HepG2 (cell line): ENCODE results near the gene MVB12A. TPM values are rescaled to one million over a fixed set of nuclear protein-coding genes. Genes with fewer than 3 reads are reported as not detected.

ENCODE experiments used
- CAMTA2 ChIP-seq: sonication (generic); formaldehyde crosslinking; IDR thresholded peaks from 2 replicates; pipeline ENCODE4 v1.4.0; 2020; ENCODE audit warnings: mild to moderate bottlenecking, missing genetic modification reagents, borderline replicate concordance
- CBX5 ChIP-seq: sonication (generic); formaldehyde crosslinking; IDR thresholded peaks from 2 replicates; pipeline ENCODE4 v1.4.0; 2020; ENCODE audit warnings: missing genetic modification reagents, borderline replicate concordance
- ESRRA ChIP-seq: sonication (generic); formaldehyde crosslinking; IDR thresholded peaks from 2 replicates; pipeline ENCODE4 v1.5.1; 2020; ENCODE audit warnings: mild to moderate bottlenecking, low read depth, missing genetic modification reagents
- GATA4 ChIP-seq: sonication (generic); IDR thresholded peaks from 2 replicates; pipeline ENCODE4 v1.6.1; 2016; ENCODE audit warnings: antibody characterized with exemption, low read depth, borderline replicate concordance
- KMT2A ChIP-seq: sonication (generic); formaldehyde crosslinking; IDR thresholded peaks from 2 replicates; pipeline ENCODE4 v1.4.0; 2020; ENCODE audit warnings: missing genetic modification reagents
- NR2F2 ChIP-seq: IDR thresholded peaks from 2 replicates; pipeline ENCODE4 v1.6.1; 2012; ENCODE audit warnings: low read depth, inconsistent platforms, borderline replicate concordance
- SOX6 ChIP-seq, 2 experiments: fragments of 450-650 bp in 1 of 2; sonication (generic) in 1 of 2; formaldehyde crosslinking in 1 of 2; IDR thresholded peaks; 2 replicates each; pipeline versions ENCODE4 v1.4.0 to v1.6.1; 2017 to 2020; ENCODE audit warnings: antibody characterized with exemption in 1 of 2, mild to moderate bottlenecking in 1 of 2, missing genetic modification reagents in 1 of 2
- ZNF446 ChIP-seq: sonication (generic); formaldehyde crosslinking; IDR thresholded peaks from 2 replicates; pipeline ENCODE4 v1.5.0; 2020; ENCODE audit warnings: mild to moderate bottlenecking, missing genetic modification reagents
- ZNF501 ChIP-seq: sonication (generic); formaldehyde crosslinking; IDR thresholded peaks from 2 replicates; pipeline ENCODE4 v1.5.1; 2020; ENCODE audit warnings: mild to moderate bottlenecking, moderate library complexity, missing genetic modification reagents
- ZNF629 ChIP-seq: sonication (generic); formaldehyde crosslinking; conservative IDR thresholded peaks from 2 replicates; pipeline ENCODE4 v1.5.0; 2020; ENCODE audit warnings: missing genetic modification reagents
- ZSCAN25 ChIP-seq: sonication (generic); formaldehyde crosslinking; IDR thresholded peaks from 2 replicates; pipeline ENCODE4 v1.8.0; 2022; ENCODE audit warnings: mild to moderate bottlenecking, missing genetic modification reagents
- polyA plus RNA-seq, 8 experiments: library from polyadenylated mRNA; depleted of rRNA in 3 of 8; stranded (reverse) in 7 of 8; unstranded in 1 of 8; fragments of >200 nt; fragmentation: Illumina TruSeq in 4 of 8; extraction: Trizol in 4 of 8; gene quantifications; 2 replicates each; pipeline versions ENCODE4 v1.2.1 to v1.2.3, GENCODE V29; 2011 to 2016; ENCODE audit warnings: low read depth in 4 of 8, missing spikeins in 1 of 8, mixed read lengths in 1 of 8; ENCODE audit not compliant: insufficient read depth in 1 of 8
- total RNA-seq, 5 experiments: library from RNA; depleted of rRNA; stranded (reverse); fragments of >200 nt; fragmentation: Illumina TruSeq; extraction: Trizol; gene quantifications; 2 replicates each; pipeline ENCODE4 v1.2.3, GENCODE V29; 2016; ENCODE audit warnings: low read depth in 1 of 5
- TF ChIP-seq, protein P1 (sequence below): sonication (generic); formaldehyde crosslinking; IDR thresholded peaks from 2 replicates; pipeline ENCODE4 v1.5.0; 2020; ENCODE audit warnings: mild to moderate bottlenecking, missing genetic modification reagents, moderate library complexity
- TF ChIP-seq, protein P2 (sequence below): sonication (generic); formaldehyde crosslinking; IDR thresholded peaks from 2 replicates; pipeline ENCODE4 v1.5.0; 2020; ENCODE audit warnings: mild to moderate bottlenecking, missing genetic modification reagents
- TF ChIP-seq, protein P3 (sequence below): sonication (generic); formaldehyde crosslinking; IDR thresholded peaks from 2 replicates; pipeline ENCODE4 v1.5.1; 2020; ENCODE audit warnings: mild to moderate bottlenecking, missing genetic modification reagents, moderate library complexity
- TF ChIP-seq, protein P4 (sequence below): sonication (generic); formaldehyde crosslinking; IDR thresholded peaks from 2 replicates; pipeline ENCODE4 v1.4.0; 2020; ENCODE audit warnings: mild to moderate bottlenecking, missing genetic modification reagents, borderline replicate concordance
- TF ChIP-seq, protein P5 (sequence below): sonication (generic); formaldehyde crosslinking; IDR thresholded peaks from 2 replicates; pipeline ENCODE4 v1.4.0; 2020; ENCODE audit warnings: low read depth, mild to moderate bottlenecking, missing genetic modification reagents

Gene MVB12A
- total and polyA plus RNA-seq, 2 of the 13 experiments (the other 11 are each of a cell fraction or from before 2014, with no cell fraction given): 35.7 to 36.1 TPM

DNA sequence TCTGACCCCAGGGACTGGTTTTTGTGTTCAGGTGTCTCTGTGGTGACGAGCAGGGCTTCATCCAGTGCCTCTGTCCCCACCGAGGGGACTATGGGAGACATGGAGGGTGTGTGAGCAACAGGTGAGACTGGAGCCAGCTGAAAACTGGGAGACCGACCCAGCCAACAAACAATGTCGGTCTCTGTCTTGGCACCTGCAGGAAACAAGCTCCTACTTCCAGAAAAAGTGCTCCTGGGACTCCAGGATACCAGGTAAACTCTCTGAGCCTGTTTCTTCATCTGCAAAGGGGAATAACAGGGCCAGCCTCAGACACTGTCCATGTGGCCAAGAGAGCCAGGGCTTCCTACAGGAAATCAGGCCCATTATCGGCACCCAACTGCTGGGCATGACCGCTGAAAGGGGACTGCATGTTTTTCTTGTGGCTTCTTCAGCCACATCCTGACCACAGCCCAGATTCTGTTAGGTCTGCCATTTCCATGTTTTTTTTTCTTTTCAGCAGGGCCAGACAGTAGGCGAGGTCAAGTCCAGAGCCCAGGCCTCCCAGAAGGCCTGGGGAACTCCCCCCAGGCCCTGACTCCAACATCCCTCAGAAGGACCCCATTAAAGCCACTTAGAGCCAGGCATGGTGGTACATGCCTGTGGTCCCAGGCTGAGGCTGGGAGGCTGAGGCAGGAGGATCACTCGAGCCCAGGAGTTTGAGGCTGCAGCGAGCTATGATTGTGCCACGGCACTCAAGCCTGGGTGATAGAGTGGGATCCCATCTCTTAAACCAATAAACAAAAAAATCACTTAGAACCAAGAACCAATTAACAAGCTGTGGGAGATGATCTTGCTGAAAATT is 13.6 kb upstream of the MVB12A start (continued):
- TF ChIP-seq, protein P1, sequence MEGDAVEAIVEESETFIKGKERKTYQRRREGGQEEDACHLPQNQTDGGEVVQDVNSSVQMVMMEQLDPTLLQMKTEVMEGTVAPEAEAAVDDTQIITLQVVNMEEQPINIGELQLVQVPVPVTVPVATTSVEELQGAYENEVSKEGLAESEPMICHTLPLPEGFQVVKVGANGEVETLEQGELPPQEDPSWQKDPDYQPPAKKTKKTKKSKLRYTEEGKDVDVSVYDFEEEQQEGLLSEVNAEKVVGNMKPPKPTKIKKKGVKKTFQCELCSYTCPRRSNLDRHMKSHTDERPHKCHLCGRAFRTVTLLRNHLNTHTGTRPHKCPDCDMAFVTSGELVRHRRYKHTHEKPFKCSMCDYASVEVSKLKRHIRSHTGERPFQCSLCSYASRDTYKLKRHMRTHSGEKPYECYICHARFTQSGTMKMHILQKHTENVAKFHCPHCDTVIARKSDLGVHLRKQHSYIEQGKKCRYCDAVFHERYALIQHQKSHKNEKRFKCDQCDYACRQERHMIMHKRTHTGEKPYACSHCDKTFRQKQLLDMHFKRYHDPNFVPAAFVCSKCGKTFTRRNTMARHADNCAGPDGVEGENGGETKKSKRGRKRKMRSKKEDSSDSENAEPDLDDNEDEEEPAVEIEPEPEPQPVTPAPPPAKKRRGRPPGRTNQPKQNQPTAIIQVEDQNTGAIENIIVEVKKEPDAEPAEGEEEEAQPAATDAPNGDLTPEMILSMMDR: no peak
- TF ChIP-seq, protein P2, sequence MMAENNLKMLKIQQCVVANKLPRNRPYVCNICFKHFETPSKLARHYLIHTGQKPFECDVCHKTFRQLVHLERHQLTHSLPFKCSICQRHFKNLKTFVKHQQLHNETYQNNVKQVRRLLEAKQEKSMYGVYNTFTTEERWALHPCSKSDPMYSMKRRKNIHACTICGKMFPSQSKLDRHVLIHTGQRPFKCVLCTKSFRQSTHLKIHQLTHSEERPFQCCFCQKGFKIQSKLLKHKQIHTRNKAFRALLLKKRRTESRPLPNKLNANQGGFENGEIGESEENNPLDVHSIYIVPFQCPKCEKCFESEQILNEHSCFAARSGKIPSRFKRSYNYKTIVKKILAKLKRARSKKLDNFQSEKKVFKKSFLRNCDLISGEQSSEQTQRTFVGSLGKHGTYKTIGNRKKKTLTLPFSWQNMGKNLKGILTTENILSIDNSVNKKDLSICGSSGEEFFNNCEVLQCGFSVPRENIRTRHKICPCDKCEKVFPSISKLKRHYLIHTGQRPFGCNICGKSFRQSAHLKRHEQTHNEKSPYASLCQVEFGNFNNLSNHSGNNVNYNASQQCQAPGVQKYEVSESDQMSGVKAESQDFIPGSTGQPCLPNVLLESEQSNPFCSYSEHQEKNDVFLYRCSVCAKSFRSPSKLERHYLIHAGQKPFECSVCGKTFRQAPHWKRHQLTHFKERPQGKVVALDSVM: peak; percentile 95
- TF ChIP-seq, protein P3, sequence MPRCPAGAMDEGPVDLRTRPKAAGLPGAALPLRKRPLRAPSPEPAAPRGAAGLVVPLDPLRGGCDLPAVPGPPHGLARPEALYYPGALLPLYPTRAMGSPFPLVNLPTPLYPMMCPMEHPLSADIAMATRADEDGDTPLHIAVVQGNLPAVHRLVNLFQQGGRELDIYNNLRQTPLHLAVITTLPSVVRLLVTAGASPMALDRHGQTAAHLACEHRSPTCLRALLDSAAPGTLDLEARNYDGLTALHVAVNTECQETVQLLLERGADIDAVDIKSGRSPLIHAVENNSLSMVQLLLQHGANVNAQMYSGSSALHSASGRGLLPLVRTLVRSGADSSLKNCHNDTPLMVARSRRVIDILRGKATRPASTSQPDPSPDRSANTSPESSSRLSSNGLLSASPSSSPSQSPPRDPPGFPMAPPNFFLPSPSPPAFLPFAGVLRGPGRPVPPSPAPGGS (CRISPR knock-in tag): no peak
- 0 out of 2 replicates have a peak, but pooled peaks have one; percentile 2 for TF ChIP-seq ZNF629 (CRISPR knock-in tag)
- no peak for TF ChIP-seq SOX6 (IDR thresholded peaks at IDR 0.05)
- TF ChIP-seq SOX6 (CRISPR knock-in tag; IDR thresholded peaks at IDR 0.05): no peak
- TF ChIP-seq ZNF446: no peak
- TF ChIP-seq ESRRA (CRISPR knock-in tag): no peak
- TF ChIP-seq ZSCAN25: no peak
- TF ChIP-seq, protein P4, sequence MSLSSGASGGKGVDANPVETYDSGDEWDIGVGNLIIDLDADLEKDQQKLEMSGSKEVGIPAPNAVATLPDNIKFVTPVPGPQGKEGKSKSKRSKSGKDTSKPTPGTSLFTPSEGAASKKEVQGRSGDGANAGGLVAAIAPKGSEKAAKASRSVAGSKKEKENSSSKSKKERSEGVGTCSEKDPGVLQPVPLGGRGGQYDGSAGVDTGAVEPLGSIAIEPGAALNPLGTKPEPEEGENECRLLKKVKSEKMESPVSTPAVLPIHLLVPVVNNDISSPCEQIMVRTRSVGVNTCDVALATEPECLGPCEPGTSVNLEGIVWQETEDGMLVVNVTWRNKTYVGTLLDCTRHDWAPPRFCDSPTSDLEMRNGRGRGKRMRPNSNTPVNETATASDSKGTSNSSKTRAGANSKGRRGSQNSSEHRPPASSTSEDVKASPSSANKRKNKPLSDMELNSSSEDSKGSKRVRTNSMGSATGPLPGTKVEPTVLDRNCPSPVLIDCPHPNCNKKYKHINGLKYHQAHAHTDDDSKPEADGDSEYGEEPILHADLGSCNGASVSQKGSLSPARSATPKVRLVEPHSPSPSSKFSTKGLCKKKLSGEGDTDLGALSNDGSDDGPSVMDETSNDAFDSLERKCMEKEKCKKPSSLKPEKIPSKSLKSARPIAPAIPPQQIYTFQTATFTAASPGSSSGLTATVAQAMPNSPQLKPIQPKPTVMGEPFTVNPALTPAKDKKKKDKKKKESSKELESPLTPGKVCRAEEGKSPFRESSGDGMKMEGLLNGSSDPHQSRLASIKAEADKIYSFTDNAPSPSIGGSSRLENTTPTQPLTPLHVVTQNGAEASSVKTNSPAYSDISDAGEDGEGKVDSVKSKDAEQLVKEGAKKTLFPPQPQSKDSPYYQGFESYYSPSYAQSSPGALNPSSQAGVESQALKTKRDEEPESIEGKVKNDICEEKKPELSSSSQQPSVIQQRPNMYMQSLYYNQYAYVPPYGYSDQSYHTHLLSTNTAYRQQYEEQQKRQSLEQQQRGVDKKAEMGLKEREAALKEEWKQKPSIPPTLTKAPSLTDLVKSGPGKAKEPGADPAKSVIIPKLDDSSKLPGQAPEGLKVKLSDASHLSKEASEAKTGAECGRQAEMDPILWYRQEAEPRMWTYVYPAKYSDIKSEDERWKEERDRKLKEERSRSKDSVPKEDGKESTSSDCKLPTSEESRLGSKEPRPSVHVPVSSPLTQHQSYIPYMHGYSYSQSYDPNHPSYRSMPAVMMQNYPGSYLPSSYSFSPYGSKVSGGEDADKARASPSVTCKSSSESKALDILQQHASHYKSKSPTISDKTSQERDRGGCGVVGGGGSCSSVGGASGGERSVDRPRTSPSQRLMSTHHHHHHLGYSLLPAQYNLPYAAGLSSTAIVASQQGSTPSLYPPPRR: no peak
- TF ChIP-seq ZNF501 (CRISPR knock-in tag): peak; percentile 52; the same call in 1 of the 2 replicates
- TF ChIP-seq NR2F2: no peak
- TF ChIP-seq, protein P5, sequence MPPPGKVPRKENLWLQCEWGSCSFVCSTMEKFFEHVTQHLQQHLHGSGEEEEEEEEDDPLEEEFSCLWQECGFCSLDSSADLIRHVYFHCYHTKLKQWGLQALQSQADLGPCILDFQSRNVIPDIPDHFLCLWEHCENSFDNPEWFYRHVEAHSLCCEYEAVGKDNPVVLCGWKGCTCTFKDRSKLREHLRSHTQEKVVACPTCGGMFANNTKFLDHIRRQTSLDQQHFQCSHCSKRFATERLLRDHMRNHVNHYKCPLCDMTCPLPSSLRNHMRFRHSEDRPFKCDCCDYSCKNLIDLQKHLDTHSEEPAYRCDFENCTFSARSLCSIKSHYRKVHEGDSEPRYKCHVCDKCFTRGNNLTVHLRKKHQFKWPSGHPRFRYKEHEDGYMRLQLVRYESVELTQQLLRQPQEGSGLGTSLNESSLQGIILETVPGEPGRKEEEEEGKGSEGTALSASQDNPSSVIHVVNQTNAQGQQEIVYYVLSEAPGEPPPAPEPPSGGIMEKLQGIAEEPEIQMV (CRISPR knock-in tag): no peak
- no peak for TF ChIP-seq CBX5 (CRISPR knock-in tag)
- no peak for TF ChIP-seq CAMTA2 (CRISPR knock-in tag)
- peak; percentile 9; the same call in 1 of the 2 replicates for TF ChIP-seq KMT2A
- TF ChIP-seq GATA4: 0 out of 2 replicates have a peak, but pooled peaks have one; percentile 2
